Measurements from ENCODE around the gene GAS7. TPM values are rescaled to one million over a fixed set of nuclear protein-coding genes. Genes with fewer than 3 reads are reported as not detected.

The GAS7 gene
- total and polyA plus RNA-seq, 8 donors = 4.1 to 185 (median 30.5) TPM

DNA sequence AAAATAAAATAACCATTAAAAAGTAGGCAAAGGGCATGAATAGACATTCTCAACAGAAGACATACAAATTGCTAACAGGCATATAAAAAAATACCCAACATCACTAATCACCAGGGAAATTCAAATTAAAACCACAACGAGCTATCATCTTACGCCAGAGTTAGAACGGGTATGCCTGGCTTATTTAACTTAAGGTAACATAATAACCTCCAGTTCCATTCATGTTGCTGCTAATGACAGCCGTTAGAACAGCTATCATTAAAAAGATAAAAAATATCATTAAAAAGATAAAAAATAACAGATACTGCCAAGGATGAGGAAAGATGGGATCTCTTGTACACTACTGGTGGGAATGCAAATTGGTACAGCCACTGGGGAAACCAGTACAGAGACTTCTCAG lies 89.3 kb downstream of the GAS7 start:
- no peaks in the 10 kb centered on the region for H3K36me3 ChIP-seq
- H3K4me3 ChIP-seq = no peak overlapping the region
- peaks cover 0 to 25% (median 11%) of the 10 kb centered on the region in 4 donors for H3K4me1 ChIP-seq
- H3K27me3 ChIP-seq = no peaks in the 10 kb centered on the region
- WGBS, 5 donors = 77 to 83% (median 80%) methylated on average over 4 of the region's 4 CpGs
- H3K27ac ChIP-seq = no peak overlapping the region
- H3K9me3 ChIP-seq = no peaks in the 10 kb centered on the region
- TF ChIP-seq POLR2A (IDR thresholded peaks at IDR 0.05) = no peak
- TF ChIP-seq CTCF (IDR thresholded peaks at IDR 0.05) = no peak
- no peak for TF ChIP-seq EP300 (IDR thresholded peaks at IDR 0.05)
- TF ChIP-seq POLR2AphosphoS5 (IDR thresholded peaks at IDR 0.05) = no peak
- DNase-seq = no peak
- intact Hi-C loops (cut with DNase I; ENCODE audit: low total_unique reads) = no loop called here

DNA sequence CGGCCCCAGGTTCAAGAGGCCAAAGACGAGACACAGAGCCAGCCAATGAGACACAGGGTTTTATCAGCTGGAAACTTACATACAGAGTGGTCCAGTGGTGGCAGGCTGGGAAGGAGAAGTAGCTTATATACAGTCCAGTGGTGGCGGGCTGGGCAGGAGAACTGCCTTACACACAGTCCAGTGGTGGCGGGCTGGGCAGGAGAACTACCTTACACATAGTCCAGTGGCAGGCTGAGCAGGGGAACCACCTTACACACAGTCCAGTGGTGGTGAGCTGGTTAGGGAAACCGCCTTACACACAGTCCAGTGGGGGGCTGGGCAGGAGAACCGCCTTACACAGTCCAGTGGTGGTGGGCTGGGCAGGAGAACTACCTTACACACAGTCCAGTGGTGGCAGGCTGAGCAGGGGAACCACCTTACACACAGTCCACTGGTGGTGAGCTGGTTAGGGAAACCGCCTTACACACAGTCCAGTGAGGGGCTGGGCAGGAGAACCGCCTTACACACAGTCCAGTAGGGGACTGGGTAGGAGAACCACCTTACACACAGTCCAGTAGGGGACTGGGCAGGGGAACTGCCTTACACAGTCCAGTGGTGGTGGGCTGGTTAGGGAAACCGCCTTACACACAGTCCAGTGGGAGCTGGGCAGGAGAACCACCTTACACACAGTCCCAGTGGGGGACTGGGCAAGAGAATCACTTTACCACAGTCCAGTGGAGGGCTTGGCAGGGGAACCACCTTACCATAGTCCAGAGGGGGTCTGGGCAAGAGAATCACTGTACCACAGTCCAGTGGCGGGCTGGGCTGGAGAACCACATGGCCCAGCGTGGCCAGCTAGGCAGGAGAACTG lies 90.9 kb downstream of the GAS7 start:
- H3K4me1 ChIP-seq = peaks cover 0 to 19% (median 9%) of the 10 kb centered on the region in 4 donors
- H3K27ac ChIP-seq = no peak overlapping the region
- no peaks in the 10 kb centered on the region for H3K36me3 ChIP-seq
- intact Hi-C loops (cut with DNase I; ENCODE audit: low total_unique reads) = no loop called here
- no peak for DNase-seq
- TF ChIP-seq EP300 (IDR thresholded peaks at IDR 0.05) = no peak
- no peak for TF ChIP-seq POLR2AphosphoS5 (IDR thresholded peaks at IDR 0.05)
- TF ChIP-seq CTCF (IDR thresholded peaks at IDR 0.05) = no peak
- TF ChIP-seq POLR2A (IDR thresholded peaks at IDR 0.05) = no peak
- WGBS, 5 donors = 76 to 86% (median 80%) methylated on average over 8 to 11 of the region's 11 CpGs
- no peak overlapping the region for H3K4me3 ChIP-seq
- no peaks in the 10 kb centered on the region for H3K27me3 ChIP-seq
- H3K9me3 ChIP-seq = no peaks in the 10 kb centered on the region

- 73 to 78% (median 75%) methylated on average over 9 of the region's 9 CpGs for WGBS, 5 donors
- no peak for TF ChIP-seq POLR2AphosphoS5 (IDR thresholded peaks at IDR 0.05)
- no peak for TF ChIP-seq POLR2A (IDR thresholded peaks at IDR 0.05)
- TF ChIP-seq EP300 (IDR thresholded peaks at IDR 0.05) = no peak
- TF ChIP-seq CTCF (IDR thresholded peaks at IDR 0.05) = no peak
- H3K4me1 ChIP-seq = peaks cover 0 to 19% (median 9%) of the 10 kb centered on the region in 4 donors
- H3K36me3 ChIP-seq = no peaks in the 10 kb centered on the region
- intact Hi-C loops (cut with DNase I; ENCODE audit: low total_unique reads) = no loop called here
- no peaks in the 10 kb centered on the region for H3K9me3 ChIP-seq
- H3K27me3 ChIP-seq = no peaks in the 10 kb centered on the region
- peak overlapping the region in 4 of 5 donors; percentile 29 to 52 (median 40) for H3K27ac ChIP-seq
- no peak for DNase-seq
- no peak overlapping the region for H3K4me3 ChIP-seq
Observed at GRCh38 chr17:10106067-10106466, 92.3 kb downstream of the GAS7 start.

DNA sequence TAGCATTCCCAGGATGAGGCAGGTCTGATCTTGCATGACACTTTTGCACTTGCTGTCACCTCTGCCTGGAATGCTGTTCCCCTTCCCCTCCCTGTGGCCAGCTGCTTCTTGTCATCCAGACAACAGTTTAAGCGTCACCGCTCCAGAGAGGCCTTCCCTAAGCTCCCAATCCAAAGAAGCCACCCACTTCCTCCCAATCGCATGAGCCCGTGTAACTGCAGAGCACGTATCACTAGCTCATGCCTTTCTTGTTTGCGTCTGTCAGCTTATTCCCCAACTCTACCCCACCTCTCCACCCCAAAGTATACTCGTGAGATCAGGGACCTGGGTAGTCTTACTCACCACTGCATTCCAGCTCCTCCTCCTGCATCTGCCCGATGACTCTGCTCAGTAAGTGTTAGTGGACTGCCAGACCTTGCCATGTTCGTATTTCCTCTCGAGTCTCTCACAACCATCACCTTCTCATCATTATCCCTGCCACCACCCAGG lies 92.8 kb downstream of the GAS7 start:
- no peak overlapping the region for H3K4me3 ChIP-seq
- 38 to 51% (median 50%) methylated on average over 10 of the region's 10 CpGs for whole genome bisulfite sequencing, 5 donors
- intact Hi-C loops (cut with DNase I; ENCODE audit: low total_unique reads) = no loop called here
- H3K27me3 ChIP-seq = no peaks in the 10 kb centered on the region
- peaks cover 0 to 19% (median 9%) of the 10 kb centered on the region in 4 donors for H3K4me1 ChIP-seq
- H3K36me3 ChIP-seq = no peaks in the 10 kb centered on the region
- TF ChIP-seq POLR2A (IDR thresholded peaks at IDR 0.05) = no peak
- TF ChIP-seq EP300 (IDR thresholded peaks at IDR 0.05) = no peak
- no peak for TF ChIP-seq CTCF (IDR thresholded peaks at IDR 0.05)
- TF ChIP-seq POLR2AphosphoS5 (IDR thresholded peaks at IDR 0.05) = peak in 1 of 3 donors; percentile 54
- DNase-seq = peak in 1 of 2 donors; percentile 86
- no peaks in the 10 kb centered on the region for H3K9me3 ChIP-seq
- peak overlapping the region in 4 of 5 donors; percentile 29 to 52 (median 40) for H3K27ac ChIP-seq

All from stomach (tissue), 9 donors.